GM18502 (cell line): ENCODE measurements around the gene EGFR.
"Not testable (repeated sequence)": the region's sequence is repeated elsewhere in the genome, so short reads cannot be mapped to it uniquely, and the experiment has no call there.

Source experiments
- ATAC-seq: cut with Tn5 transposase; IDR thresholded peaks from one replicate; pipeline ENCODE4 v1.9.1; 2021; ENCODE audit warnings: mild to moderate bottlenecking; ENCODE audit not compliant: unreplicated experiment, poor library complexity

EGFR gene

GRCh38 chr7:55156919-55157763 is 138.3 kb downstream of the EGFR start:
- ATAC-seq = no peak

DNA sequence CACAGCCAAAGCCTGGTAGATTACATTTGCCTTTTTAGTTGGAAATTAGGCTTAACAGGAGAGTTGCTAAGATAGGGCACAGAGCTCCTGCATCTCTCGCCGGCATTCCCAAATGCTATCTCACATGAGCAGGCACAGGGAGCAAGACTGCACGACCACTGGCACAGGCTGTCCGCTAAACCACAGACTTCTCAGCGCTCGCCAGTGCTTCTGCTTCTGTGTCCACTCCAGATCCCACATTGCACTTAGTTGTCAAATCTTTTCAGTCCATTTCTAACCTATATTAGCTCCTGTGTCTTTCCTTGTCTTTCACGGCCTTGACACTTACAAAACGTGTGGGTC is 138.9 kb downstream of the EGFR start:
- no peak for ATAC-seq

GRCh38 chr7:55158541-55159382 is 139.9 kb downstream of the EGFR start:
- ATAC-seq = no peak

DNA sequence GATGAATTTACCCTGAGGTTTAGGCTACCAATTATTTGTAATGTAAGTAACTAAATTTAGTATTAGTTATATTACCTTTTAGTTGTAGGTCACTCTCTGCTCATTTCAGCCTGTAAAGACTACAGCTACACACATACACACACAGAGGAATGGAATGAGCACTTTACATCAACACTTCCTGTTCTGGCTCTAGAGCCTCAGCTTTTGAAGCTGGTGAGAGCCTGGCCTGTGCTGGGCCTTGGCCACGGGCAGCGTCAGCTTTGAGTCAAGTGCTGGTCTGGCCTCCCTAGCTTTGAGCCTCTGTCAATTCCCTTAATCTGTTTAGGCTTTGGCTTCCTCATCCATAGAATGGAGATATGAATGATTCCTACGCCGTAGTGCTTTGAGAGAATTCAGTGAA is 141.7 kb downstream of the EGFR start:
- ATAC-seq = no peak

- no peak for ATAC-seq
Observed at GRCh38 chr7:55161154-55161687, 142.4 kb downstream of the EGFR start.

- ATAC-seq = no peak
Observed at GRCh38 chr7:55162476-55162875, 143.7 kb downstream of the EGFR start.

- ATAC-seq = no peak
Observed at GRCh38 chr7:55163733-55164132, 144.9 kb downstream of the EGFR start.

DNA sequence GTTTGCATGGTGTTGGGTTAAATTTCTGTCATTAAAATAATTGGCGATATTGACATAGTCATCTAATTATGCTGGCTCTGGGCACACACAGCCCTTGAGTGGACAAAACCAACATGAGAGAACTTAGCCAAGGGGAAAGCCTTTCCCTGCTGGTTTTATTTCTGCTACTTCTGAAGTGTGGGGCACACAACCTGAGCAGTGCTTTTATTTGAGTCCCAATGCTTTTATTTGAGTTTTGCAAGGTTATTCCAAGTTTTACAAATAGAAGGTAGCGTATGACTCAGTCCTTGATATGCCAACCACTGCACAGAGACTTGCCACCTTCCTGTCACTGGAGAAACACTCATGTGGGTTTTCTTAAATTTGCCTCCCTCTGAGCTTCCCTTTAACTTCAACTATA is 145.7 kb downstream of the EGFR start:
- ATAC-seq = no peak

DNA sequence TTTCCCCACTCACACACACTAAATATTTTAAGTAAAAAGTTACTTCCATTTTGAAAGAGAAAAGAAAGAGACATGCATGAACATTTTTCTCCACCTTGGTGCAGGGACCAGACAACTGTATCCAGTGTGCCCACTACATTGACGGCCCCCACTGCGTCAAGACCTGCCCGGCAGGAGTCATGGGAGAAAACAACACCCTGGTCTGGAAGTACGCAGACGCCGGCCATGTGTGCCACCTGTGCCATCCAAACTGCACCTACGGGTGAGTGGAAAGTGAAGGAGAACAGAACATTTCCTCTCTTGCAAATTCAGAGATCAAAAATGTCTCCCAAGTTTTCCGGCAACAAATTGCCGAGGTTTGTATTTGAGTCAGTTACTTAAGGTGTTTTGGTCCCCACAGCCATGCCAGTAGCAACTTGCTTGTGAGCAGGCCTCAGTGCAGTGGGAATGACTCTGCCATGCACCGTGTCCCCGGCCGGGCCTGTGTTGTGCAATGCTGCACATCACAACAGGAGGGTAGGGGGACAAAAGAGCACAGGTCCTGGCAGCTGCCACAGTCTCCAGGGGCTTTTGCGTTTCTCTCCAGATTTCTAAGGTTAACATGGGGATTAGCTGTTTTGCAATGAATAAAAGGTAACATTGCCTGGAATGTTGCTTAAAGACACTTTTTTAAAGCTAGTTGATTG is 146.5 kb downstream of the EGFR start:
- no peak for ATAC-seq

- ATAC-seq = not testable (repeated sequence)
Observed at GRCh38 chr7:55167296-55167695, 148.5 kb downstream of the EGFR start.

DNA sequence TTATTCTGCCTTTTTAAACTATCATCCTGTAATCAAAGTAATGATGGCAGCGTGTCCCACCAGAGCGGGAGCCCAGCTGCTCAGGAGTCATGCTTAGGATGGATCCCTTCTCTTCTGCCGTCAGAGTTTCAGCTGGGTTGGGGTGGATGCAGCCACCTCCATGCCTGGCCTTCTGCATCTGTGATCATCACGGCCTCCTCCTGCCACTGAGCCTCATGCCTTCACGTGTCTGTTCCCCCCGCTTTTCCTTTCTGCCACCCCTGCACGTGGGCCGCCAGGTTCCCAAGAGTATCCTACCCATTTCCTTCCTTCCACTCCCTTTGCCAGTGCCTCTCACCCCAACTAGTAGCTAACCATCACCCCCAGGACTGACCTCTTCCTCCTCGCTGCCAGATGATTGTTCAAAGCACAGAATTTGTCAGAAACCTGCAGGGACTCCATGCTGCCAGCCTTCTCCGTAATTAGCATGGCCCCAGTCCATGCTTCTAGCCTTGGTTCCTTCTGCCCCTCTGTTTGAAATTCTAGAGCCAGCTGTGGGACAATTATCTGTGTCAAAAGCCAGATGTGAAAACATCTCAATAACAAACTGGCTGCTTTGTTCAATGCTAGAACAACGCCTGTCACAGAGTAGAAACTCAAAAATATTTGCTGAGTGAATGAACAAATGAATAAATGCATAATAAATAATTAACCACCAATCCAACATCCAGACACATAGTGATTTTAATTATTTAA is 151.7 kb downstream of the EGFR start:
- no peak for ATAC-seq

GRCh38 chr7:55171157-55171556 is 152.3 kb downstream of the EGFR start:
- no peak for ATAC-seq

- no peak for ATAC-seq
Observed at GRCh38 chr7:55172161-55172560, 153.3 kb downstream of the EGFR start.

DNA sequence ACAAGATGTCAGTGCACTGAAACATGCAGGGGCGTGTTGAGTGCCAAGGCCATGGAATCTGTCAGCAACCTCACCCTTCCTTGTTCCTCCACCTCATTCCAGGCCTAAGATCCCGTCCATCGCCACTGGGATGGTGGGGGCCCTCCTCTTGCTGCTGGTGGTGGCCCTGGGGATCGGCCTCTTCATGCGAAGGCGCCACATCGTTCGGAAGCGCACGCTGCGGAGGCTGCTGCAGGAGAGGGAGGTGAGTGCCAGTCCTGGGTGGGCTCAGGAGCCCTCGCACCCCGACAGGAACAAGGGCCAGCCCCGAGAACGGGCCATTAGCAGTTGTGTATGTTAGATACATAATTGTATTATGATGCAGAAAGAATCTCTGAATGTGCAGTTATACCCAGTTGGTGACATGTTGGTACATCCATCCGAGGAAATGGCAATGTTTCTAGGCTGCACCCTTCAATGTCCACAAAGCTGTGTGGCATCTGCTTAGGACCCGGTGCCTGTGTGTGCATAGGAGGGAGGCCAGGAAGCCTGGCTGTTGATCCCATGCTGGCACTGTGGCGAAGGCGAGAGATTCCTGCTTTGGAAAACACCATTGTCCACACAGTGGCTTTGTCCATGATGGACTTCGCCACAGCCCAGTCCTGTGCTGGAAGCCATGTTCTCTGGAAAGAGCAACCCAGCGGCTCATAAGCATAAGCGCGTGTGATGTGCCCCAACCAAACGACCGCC is 154.2 kb downstream of the EGFR start:
- ATAC-seq = no peak

GRCh38 chr7:55173671-55174070 is 154.9 kb downstream of the EGFR start:
- no peak for ATAC-seq

DNA sequence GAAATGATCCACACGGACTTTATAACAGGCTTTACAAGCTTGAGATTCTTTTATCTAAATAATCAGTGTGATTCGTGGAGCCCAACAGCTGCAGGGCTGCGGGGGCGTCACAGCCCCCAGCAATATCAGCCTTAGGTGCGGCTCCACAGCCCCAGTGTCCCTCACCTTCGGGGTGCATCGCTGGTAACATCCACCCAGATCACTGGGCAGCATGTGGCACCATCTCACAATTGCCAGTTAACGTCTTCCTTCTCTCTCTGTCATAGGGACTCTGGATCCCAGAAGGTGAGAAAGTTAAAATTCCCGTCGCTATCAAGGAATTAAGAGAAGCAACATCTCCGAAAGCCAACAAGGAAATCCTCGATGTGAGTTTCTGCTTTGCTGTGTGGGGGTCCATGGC is 155.6 kb downstream of the EGFR start:
- ATAC-seq = no peak

GRCh38 chr7:55174856-55175255 is 156.0 kb downstream of the EGFR start:
- no peak for ATAC-seq

DNA sequence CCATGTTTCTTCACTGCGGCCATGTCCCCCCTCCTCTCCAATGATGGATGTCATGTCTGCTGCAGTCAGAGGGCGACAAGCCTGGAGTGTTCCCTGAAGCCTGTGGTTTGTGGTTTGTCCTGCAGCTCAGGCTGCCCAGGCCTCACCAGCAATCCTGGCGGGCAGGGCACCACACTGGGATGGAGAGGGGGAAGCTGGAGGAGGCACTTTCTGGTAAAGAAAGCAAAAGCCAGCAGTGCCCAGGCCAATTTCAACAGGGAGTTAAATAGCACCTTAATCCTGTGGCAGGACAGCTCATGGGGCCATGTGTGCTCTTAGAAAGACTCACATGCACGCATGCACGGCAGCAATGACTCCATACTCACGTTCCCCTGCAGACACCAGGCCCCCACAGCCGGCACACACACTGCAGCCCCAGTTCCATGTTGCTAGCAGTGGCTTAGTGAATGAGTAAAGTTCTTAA is 158.3 kb downstream of the EGFR start:
- ATAC-seq = no peak

DNA sequence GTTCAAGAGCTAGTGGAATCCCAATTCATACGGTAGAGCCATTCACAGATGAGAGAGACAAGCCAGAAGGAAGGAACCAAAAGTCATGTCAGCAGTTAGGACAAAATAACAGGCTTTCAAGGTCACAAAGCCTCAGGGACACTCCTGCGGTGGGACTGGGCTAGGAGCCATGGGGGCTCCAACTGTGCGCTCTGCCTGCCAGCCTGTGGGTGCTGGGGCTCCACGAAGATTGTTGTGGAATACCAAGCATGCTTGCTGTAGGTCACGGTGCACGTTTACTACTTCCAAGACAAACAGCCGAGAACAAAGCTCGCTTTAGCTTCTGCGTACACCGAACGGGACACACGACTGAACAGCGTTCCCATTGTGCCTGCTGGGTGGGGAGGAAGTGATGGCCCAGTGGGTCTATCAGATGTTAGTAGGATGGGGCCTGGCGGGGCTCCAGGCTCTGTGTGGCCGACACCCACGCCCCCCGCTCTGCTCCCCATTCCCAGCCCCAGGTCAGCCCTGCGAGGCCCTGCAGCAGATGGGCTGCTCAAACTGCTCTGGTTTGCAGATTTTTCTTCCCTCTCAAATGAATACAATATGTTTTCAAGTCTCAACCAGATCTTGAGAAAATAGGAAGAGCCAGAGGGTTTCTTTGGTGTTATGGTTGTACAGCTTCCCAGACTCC is 158.9 kb downstream of the EGFR start:
- ATAC-seq = no peak
